Tibial nerve (tissue), 4 donors: ENCODE data around the gene GNA14. TPM values are rescaled to one million over a fixed set of nuclear protein-coding genes. Genes with fewer than 3 reads are reported as not detected.

ENCODE experiments used
- DNase-seq, 2 donors: peaks; one replicate each; pipeline ENCODE4 v3.0.0-alpha.2; 2019; ENCODE audit warnings: low spot score in 2 of 2
- H3K27ac ChIP-seq, 4 donors: fragments of 200-600 bp; sonication (generic) in 3 of 4; one replicate each; pipeline ENCODE4 v1.5.1; 2017 to 2019; ENCODE audit warnings: mild to moderate bottlenecking in 1 of 4
- H3K27me3 ChIP-seq, 2 donors: fragments of 200-600 bp; sonication (generic) in 1 of 2; one replicate each; pipeline versions ENCODE4 v1.5.1 to v1.6.0; 2017 to 2019
- H3K36me3 ChIP-seq, 3 donors: fragments of 200-600 bp; sonication (generic); one replicate each; pipeline ENCODE4 v1.5.1; 2018 to 2019
- H3K4me1 ChIP-seq, 4 donors: fragments of 200-600 bp; sonication (generic) in 3 of 4; one replicate each; pipeline ENCODE4 v1.5.1; 2017 to 2019
- H3K4me3 ChIP-seq, 4 donors: fragments of 200-600 bp; sonication (generic) in 3 of 4; one replicate each; pipeline ENCODE4 v1.5.1; 2017 to 2019; ENCODE audit warnings: mild to moderate bottlenecking in 1 of 4, moderate library complexity in 1 of 4
- H3K9me3 ChIP-seq, 4 donors: fragments of 200-600 bp; sonication (generic) in 3 of 4; one replicate each; pipeline ENCODE4 v1.5.1; 2017 to 2019
- EP300 ChIP-seq, 2 donors: sonication (generic); formaldehyde crosslinking; IDR thresholded peaks; one replicate each; pipeline ENCODE4 v1.6.1; 2017; ENCODE audit warnings: antibody characterized with exemption in 2 of 2, mild to moderate bottlenecking in 1 of 2
- POLR2A ChIP-seq, 2 donors: fragments of 450-650 bp; IDR thresholded peaks; one replicate each; pipeline ENCODE4 v1.6.1; 2017; ENCODE audit warnings: antibody characterized with exemption in 2 of 2, mild to moderate bottlenecking in 2 of 2, moderate library complexity in 2 of 2
- WGBS, 2 donors: methylation state at CpG; one replicate each; pipeline ENCODE4 v1.1.5; 2018; 5-methylcytosine and 5-hydroxymethylcytosine counted together
- total RNA-seq, 4 donors: library from RNA; depleted of rRNA; stranded (reverse); fragments of >200 nt; gene quantifications; one replicate each; pipeline ENCODE4 v1.1.0, GENCODE V29; 2016
- TF ChIP-seq, protein P1 (sequence below), 5 experiments: fragments of 200-600 bp in 3 of 5; fragments of 450-650 bp in 2 of 5; sonication (generic) in 3 of 5; IDR thresholded peaks; one replicate each; pipeline ENCODE4 v1.5.1; 2016 to 2019; ENCODE audit warnings: antibody characterized with exemption in 5 of 5, mild to moderate bottlenecking in 3 of 5, moderate library complexity in 2 of 5

The GNA14 gene
- total RNA-seq, 4 donors from 2014 or later: 0.84 to 7.1 (median 3.6) TPM

DNA sequence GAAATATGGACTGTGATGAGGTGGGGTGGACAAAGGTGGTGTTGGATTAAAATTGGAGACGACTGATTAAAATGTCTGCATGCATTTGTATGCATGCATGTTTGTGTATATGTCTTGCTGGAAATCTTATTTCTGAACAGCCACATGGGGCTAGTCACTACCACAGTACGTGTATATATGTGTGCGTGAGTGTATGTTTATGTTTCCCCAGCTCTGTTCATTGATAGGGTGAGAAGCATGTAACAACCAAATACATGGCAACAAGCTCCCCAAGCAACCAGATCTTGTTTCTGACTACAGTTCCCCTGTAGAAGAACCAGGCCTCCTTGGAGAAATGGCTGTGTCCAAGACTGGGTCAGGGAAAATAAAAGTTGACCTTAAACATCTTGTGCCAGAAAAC lies 139.7 kb downstream of the GNA14 start:
- H3K36me3 ChIP-seq: no peaks in the 10 kb centered on the region
- H3K4me1 ChIP-seq: peaks cover 0 to 15% (median 7%) of the 10 kb centered on the region in 4 donors
- H3K27ac ChIP-seq: no peak overlapping the region
- WGBS, 2 donors: 81 to 89% methylated on average over 3 of the region's 3 CpGs
- H3K27me3 ChIP-seq: no peaks in the 10 kb centered on the region
- no peak overlapping the region for H3K4me3 ChIP-seq
- no peak for DNase-seq
- TF ChIP-seq POLR2A (IDR thresholded peaks at IDR 0.05) (no peak), EP300 (IDR thresholded peaks at IDR 0.05) (no peak)
- TF ChIP-seq, protein P1, sequence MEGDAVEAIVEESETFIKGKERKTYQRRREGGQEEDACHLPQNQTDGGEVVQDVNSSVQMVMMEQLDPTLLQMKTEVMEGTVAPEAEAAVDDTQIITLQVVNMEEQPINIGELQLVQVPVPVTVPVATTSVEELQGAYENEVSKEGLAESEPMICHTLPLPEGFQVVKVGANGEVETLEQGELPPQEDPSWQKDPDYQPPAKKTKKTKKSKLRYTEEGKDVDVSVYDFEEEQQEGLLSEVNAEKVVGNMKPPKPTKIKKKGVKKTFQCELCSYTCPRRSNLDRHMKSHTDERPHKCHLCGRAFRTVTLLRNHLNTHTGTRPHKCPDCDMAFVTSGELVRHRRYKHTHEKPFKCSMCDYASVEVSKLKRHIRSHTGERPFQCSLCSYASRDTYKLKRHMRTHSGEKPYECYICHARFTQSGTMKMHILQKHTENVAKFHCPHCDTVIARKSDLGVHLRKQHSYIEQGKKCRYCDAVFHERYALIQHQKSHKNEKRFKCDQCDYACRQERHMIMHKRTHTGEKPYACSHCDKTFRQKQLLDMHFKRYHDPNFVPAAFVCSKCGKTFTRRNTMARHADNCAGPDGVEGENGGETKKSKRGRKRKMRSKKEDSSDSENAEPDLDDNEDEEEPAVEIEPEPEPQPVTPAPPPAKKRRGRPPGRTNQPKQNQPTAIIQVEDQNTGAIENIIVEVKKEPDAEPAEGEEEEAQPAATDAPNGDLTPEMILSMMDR (IDR thresholded peaks at IDR 0.05): no peak
- H3K9me3 ChIP-seq: no peaks in the 10 kb centered on the region

DNA sequence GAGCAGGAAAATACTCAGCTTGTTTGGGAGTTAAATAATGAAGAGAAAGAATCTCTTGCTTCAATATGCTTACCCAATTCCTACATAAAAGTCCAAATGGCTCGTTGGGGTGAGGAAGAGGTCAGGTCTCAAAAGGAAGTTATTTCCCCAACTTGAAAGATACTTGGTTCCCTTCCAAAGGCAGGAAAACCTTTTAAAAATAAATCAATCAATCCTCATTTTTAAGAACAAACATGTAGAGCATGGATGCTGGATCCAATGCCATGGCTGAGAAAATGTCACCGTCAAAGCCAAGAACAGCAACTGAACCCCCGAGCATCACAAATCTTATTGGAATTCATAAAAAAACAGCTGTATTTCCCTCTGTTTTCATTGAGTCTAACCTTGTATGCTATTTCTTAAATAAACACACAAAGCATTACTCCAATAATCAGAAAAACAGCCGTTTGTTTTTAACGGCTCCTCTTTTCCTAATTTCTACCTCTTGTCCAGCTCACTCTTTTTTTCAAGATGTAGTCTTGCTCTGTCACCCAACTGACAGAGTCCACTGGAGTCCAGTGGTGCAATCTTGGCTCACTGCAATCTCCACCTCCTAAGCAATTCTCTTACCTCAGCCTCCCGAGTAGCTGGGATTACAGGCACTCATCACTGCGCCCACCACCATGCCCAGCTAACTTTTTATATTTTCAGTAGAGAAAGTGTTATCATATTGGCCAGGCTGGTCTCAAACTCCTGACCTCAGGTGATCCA lies 140.7 kb downstream of the GNA14 start:
- Histone ChIP-seq H3K9me3 (no peaks in the 10 kb centered on the region), H3K27ac (no peak overlapping the region), H3K36me3 (no peaks in the 10 kb centered on the region), H3K27me3 (no peaks in the 10 kb centered on the region), H3K4me3 (no peak overlapping the region), H3K4me1 (peaks cover 0 to 15% (median 6%) of the 10 kb centered on the region in 4 donors)
- peak in 1 of 2 donors; percentile 32 for TF ChIP-seq EP300 (IDR thresholded peaks at IDR 0.05)
- TF ChIP-seq, protein P1 (IDR thresholded peaks at IDR 0.05): no peak
- 40 to 42% methylated on average over 7 of the region's 7 CpGs for WGBS, 2 donors
- DNase-seq: peak in 1 of 2 donors; percentile 8

DNA sequence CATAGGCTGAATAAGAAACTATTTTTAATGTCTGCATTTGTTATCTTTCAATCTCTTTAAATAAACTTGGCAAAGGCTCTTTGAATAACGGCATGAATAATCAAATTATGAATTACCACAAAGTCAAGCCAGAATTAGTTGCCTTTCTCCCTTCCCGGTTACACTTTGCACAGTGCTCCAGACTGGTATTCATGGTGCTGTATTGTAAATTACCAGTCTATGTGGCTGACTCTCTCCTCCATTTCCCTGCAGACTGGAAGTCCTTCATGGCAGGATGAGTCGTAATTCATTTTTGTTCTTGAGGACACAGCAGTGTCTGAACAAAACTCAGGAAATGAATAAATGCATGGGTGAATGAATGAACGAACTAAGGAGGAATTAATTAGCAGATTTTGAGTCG lies 142.9 kb downstream of the GNA14 start:
- no peak for TF ChIP-seq EP300 (IDR thresholded peaks at IDR 0.05)
- TF ChIP-seq POLR2A (IDR thresholded peaks at IDR 0.05): no peak
- TF ChIP-seq, protein P1 (IDR thresholded peaks at IDR 0.05): no peak
- Histone ChIP-seq H3K4me3 (no peak overlapping the region), H3K36me3 (no peaks in the 10 kb centered on the region), H3K4me1 (peaks cover 0 to 15% (median 6%) of the 10 kb centered on the region in 4 donors), H3K27ac (no peak overlapping the region), H3K27me3 (no peaks in the 10 kb centered on the region), H3K9me3 (no peaks in the 10 kb centered on the region)
- DNase-seq: no peak
- 80 to 81% methylated on average over 5 of the region's 5 CpGs for WGBS, 2 donors

DNA sequence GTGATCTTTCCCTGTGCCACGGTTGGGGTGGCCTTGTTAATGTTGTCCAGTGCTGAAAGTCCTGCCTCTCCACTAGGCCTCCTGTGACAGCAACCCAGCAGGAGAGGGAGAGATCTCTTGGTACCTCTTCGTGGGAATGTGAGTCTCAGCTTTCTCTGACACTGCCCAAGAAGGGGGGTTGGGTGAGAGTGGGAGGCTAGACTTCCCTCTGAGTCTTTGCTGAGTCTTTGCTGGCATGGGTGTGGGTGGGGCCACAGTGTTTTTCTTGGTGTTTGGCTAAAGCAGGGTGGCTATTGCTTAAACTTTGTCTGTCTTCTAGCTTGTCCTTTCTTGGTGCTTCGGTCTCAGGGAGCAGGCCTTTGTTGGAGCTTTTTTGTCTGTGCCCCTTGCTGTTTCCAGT lies 145.6 kb downstream of the GNA14 start:
- WGBS, 2 donors: 75 to 77% methylated on average over 3 of the region's 3 CpGs
- H3K27ac ChIP-seq: no peak overlapping the region
- H3K36me3 ChIP-seq: no peaks in the 10 kb centered on the region
- no peaks in the 10 kb centered on the region for H3K27me3 ChIP-seq
- H3K9me3 ChIP-seq: no peaks in the 10 kb centered on the region
- H3K4me1 ChIP-seq: peaks cover 0 to 20% (median 5%) of the 10 kb centered on the region in 4 donors
- TF ChIP-seq, protein P1 (IDR thresholded peaks at IDR 0.05): no peak
- TF ChIP-seq POLR2A (IDR thresholded peaks at IDR 0.05): no peak
- TF ChIP-seq EP300 (IDR thresholded peaks at IDR 0.05): no peak
- no peak for DNase-seq
- H3K4me3 ChIP-seq: no peak overlapping the region

DNA sequence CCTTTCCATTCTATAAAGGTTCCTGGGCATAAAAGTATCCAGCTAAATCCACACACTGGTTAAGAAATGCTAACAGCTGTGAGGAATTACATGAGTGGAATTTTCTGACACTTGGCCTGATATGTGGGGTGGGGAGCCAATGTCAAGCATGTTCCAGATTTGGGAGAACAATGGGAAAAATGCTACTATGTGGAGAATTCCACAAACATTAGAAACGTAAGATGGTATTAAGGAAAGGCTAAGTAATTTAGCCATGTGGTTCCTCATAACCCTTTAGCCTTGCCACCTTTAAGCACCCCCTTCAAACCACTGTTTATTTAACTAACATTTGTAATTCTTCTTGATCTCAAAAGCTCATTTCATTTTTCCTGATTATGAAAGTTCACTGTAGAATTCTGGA lies 149.2 kb downstream of the GNA14 start:
- no peak for DNase-seq
- no peaks in the 10 kb centered on the region for H3K9me3 ChIP-seq
- H3K4me3 ChIP-seq: no peak overlapping the region
- TF ChIP-seq EP300 (IDR thresholded peaks at IDR 0.05): peak in 1 of 2 donors; percentile 18
- TF ChIP-seq POLR2A (IDR thresholded peaks at IDR 0.05): no peak
- TF ChIP-seq, protein P1 (IDR thresholded peaks at IDR 0.05): no peak
- no peak overlapping the region for H3K27ac ChIP-seq
- WGBS, 2 donors: 11 to 16% methylated on average over 1 of the region's 1 CpG
- no peaks in the 10 kb centered on the region for H3K36me3 ChIP-seq
- H3K27me3 ChIP-seq: no peaks in the 10 kb centered on the region
- H3K4me1 ChIP-seq: peaks cover 0 to 15% (median 0%) of the 10 kb centered on the region in 4 donors
